ENCODE measurements around the gene PCDHGA9.

DNA sequence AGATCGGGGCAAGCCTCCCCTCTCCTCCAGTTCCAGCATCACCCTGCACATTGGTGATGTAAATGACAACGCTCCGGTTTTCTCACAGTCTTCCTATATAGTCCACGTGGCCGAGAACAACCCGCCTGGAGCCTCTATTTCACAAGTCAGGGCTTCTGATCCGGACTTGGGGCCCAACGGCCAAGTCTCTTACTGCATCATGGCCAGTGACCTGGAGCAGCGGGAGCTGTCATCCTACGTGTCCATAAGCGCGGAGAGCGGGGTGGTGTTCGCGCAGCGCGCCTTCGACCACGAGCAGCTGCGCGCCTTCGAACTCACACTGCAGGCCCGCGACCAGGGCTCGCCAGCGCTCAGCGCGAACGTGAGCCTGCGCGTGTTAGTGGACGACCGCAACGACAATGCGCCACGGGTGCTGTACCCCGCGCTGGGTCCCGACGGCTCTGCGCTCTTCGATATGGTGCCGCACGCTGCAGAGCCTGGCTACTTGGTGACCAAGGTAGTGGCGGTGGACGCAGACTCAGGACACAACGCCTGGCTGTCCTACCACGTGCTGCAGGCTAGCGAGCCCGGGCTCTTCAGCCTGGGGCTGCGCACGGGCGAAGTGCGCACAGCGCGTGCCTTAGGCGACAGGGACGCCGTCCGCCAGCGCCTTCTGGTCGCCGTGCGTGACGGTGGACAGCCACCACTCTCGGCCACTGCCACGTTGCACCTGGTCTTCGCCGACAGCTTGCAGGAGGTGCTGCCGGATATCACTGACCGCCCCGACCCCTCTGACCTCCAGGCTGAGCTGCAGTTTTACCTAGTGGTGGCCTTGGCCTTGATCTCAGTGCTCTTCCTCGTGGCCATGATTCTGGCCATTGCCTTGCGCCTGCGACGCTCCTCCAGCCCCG lies 13.2 kb upstream of the PCDHGA9 start:
- no peak for TF ChIP-seq ZNF830 (CRISPR knock-in tag; IDR thresholded peaks at IDR 0.05)
- TF ChIP-seq ZNF696 (CRISPR knock-in tag; conservative IDR thresholded peaks at IDR 0.05), result no peak
- no peak for TF ChIP-seq SMARCA4 (IDR thresholded peaks at IDR 0.05)
- TF ChIP-seq MYC (IDR thresholded peaks at IDR 0.05; ENCODE audit: low read depth, low read length), result no peak
- no peak for TF ChIP-seq MYC (CRISPR knock-in tag; IDR thresholded peaks at IDR 0.05; ENCODE audit: borderline replicate concordance, low read depth)
- TF ChIP-seq CREB1 (IDR thresholded peaks at IDR 0.05), result no peak
- no peak for TF ChIP-seq CREB1 (CRISPR knock-in tag; IDR thresholded peaks at IDR 0.05)
- TF ChIP-seq ZNF76 (CRISPR knock-in tag; IDR thresholded peaks at IDR 0.05; ENCODE audit: borderline replicate concordance), result no peak
- no peak for TF ChIP-seq RHOXF2B (CRISPR knock-in tag; conservative IDR thresholded peaks at IDR 0.05)
- no peak for TF ChIP-seq RAD21 (CRISPR knock-in tag; conservative IDR thresholded peaks at IDR 0.05 in 1 of 2, IDR thresholded peaks at IDR 0.05 in 1 of 2)
- TF ChIP-seq, protein P1, sequence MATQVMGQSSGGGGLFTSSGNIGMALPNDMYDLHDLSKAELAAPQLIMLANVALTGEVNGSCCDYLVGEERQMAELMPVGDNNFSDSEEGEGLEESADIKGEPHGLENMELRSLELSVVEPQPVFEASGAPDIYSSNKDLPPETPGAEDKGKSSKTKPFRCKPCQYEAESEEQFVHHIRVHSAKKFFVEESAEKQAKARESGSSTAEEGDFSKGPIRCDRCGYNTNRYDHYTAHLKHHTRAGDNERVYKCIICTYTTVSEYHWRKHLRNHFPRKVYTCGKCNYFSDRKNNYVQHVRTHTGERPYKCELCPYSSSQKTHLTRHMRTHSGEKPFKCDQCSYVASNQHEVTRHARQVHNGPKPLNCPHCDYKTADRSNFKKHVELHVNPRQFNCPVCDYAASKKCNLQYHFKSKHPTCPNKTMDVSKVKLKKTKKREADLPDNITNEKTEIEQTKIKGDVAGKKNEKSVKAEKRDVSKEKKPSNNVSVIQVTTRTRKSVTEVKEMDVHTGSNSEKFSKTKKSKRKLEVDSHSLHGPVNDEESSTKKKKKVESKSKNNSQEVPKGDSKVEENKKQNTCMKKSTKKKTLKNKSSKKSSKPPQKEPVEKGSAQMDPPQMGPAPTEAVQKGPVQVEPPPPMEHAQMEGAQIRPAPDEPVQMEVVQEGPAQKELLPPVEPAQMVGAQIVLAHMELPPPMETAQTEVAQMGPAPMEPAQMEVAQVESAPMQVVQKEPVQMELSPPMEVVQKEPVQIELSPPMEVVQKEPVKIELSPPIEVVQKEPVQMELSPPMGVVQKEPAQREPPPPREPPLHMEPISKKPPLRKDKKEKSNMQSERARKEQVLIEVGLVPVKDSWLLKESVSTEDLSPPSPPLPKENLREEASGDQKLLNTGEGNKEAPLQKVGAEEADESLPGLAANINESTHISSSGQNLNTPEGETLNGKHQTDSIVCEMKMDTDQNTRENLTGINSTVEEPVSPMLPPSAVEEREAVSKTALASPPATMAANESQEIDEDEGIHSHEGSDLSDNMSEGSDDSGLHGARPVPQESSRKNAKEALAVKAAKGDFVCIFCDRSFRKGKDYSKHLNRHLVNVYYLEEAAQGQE (IDR thresholded peaks at IDR 0.05; ENCODE audit: borderline replicate concordance), result no peak
- TF ChIP-seq, protein P1 (CRISPR knock-in tag; IDR thresholded peaks at IDR 0.05; ENCODE audit: low read depth), result no peak
- TF ChIP-seq SIN3A (IDR thresholded peaks at IDR 0.05; ENCODE audit: borderline replicate concordance in 2 of 2, control insufficient read depth in 1 of 2, low read depth in 2 of 2, low read length in 2 of 2), result no peak
- TF ChIP-seq, protein P2, sequence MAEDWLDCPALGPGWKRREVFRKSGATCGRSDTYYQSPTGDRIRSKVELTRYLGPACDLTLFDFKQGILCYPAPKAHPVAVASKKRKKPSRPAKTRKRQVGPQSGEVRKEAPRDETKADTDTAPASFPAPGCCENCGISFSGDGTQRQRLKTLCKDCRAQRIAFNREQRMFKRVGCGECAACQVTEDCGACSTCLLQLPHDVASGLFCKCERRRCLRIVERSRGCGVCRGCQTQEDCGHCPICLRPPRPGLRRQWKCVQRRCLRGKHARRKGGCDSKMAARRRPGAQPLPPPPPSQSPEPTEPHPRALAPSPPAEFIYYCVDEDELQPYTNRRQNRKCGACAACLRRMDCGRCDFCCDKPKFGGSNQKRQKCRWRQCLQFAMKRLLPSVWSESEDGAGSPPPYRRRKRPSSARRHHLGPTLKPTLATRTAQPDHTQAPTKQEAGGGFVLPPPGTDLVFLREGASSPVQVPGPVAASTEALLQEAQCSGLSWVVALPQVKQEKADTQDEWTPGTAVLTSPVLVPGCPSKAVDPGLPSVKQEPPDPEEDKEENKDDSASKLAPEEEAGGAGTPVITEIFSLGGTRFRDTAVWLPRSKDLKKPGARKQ (CRISPR knock-in tag; IDR thresholded peaks at IDR 0.05), result no peak
- TF ChIP-seq ZSCAN29 (IDR thresholded peaks at IDR 0.05), result no peak
- TF ChIP-seq, protein P3, sequence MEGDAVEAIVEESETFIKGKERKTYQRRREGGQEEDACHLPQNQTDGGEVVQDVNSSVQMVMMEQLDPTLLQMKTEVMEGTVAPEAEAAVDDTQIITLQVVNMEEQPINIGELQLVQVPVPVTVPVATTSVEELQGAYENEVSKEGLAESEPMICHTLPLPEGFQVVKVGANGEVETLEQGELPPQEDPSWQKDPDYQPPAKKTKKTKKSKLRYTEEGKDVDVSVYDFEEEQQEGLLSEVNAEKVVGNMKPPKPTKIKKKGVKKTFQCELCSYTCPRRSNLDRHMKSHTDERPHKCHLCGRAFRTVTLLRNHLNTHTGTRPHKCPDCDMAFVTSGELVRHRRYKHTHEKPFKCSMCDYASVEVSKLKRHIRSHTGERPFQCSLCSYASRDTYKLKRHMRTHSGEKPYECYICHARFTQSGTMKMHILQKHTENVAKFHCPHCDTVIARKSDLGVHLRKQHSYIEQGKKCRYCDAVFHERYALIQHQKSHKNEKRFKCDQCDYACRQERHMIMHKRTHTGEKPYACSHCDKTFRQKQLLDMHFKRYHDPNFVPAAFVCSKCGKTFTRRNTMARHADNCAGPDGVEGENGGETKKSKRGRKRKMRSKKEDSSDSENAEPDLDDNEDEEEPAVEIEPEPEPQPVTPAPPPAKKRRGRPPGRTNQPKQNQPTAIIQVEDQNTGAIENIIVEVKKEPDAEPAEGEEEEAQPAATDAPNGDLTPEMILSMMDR (IDR thresholded peaks at IDR 0.05 in 2 of 3, conservative IDR thresholded peaks at IDR 0.05 in 1 of 3; ENCODE audit: insufficient read depth in 2 of 3, low read depth in 1 of 3, low read length in 3 of 3), result no peak
- TF ChIP-seq C11orf30 (IDR thresholded peaks at IDR 0.05; ENCODE audit: low read depth), result no peak
